HEK293 (cell line): Measurements from ENCODE around the gene GSG1.

Experiments used
- CTCF ChIA-PET: fragments of 350-600 bp; formaldehyde crosslinking; extraction: SDS; loops from one replicate; lab custom pipeline; 2021; ENCODE audit warnings: antibody characterized with exemption; lab: Yijun Ruan, JAX
- POLR2A ChIA-PET: fragments of 300-600 bp; formaldehyde crosslinking; extraction: SDS; loops from one replicate; lab custom pipeline; 2020; ENCODE audit warnings: antibody characterized with exemption, inconsistent platforms; lab: Yijun Ruan, JAX
- H3K27ac ChIP-seq: fragments of 200-500 bp; sonication (Bioruptor generic); 2 replicates; pipeline ENCODE4 v1.5.1; 2014; ENCODE audit warnings: low read depth, low read length, control low read depth, inconsistent platforms; ENCODE audit errors: extremely low read depth
- H3K36me3 ChIP-seq, 2 experiments: fragments of 200-500 bp in 1 of 2; sonication (Bioruptor generic) in 1 of 2; 1 replicate in 1 of 2; 2 replicates in 1 of 2; pipeline ENCODE4 v1.5.1; 2014 to 2017; ENCODE audit warnings: inconsistent platforms in 2 of 2, low read length in 2 of 2; ENCODE audit not compliant: control insufficient read depth in 2 of 2, insufficient read depth in 1 of 2
- H3K4me1 ChIP-seq: fragments of 200-500 bp; sonication (Bioruptor generic); 2 replicates; pipeline ENCODE4 v1.5.1; 2014; ENCODE audit warnings: mild to moderate bottlenecking, low read length, inconsistent platforms; ENCODE audit not compliant: control insufficient read depth, insufficient read depth
- H3K4me3 ChIP-seq: 2 replicates; pipeline ENCODE4 v1.5.1; 2011; ENCODE audit warnings: low read depth, mild to moderate bottlenecking, control low read depth, low read length, moderate library complexity
- H3K9me3 ChIP-seq: fragments of 200-500 bp; sonication (Bioruptor generic); 2 replicates; pipeline ENCODE4 v1.5.1; 2014; ENCODE audit warnings: low read depth, low read length, inconsistent platforms; ENCODE audit not compliant: control insufficient read depth, insufficient read depth
- AEBP2 ChIP-seq: fragments of 450-650 bp; formaldehyde crosslinking; IDR thresholded peaks from 2 replicates; pipeline ENCODE4 v1.5.1; 2016; ENCODE audit warnings: missing biosample characterization, missing genetic modification characterization, borderline replicate concordance
- GLIS1 ChIP-seq: fragments of 450-650 bp; formaldehyde crosslinking; IDR thresholded peaks from 2 replicates; pipeline ENCODE4 v1.5.1; 2016; ENCODE audit warnings: missing biosample characterization, missing genetic modification characterization
- SP2 ChIP-seq: fragments of 450-650 bp; formaldehyde crosslinking; IDR thresholded peaks from 2 replicates; pipeline ENCODE4 v1.5.1; 2016; ENCODE audit warnings: missing biosample characterization, missing genetic modification characterization
- ZNF112 ChIP-seq: fragments of 450-650 bp; formaldehyde crosslinking; IDR thresholded peaks from 2 replicates; pipeline ENCODE4 v1.5.0; 2017; ENCODE audit warnings: missing biosample characterization, missing genetic modification characterization
- ZNF114 ChIP-seq: fragments of 450-650 bp; formaldehyde crosslinking; IDR thresholded peaks from 2 replicates; pipeline ENCODE4 v1.5.0; 2017; ENCODE audit warnings: missing biosample characterization, missing genetic modification characterization
- ZNF146 ChIP-seq: fragments of 450-650 bp; formaldehyde crosslinking; IDR thresholded peaks from 2 replicates; pipeline ENCODE4 v1.5.1; 2016; ENCODE audit warnings: missing biosample characterization, missing genetic modification characterization
- ZNF211 ChIP-seq: fragments of 450-650 bp; formaldehyde crosslinking; IDR thresholded peaks from 2 replicates; pipeline ENCODE4 v1.5.1; 2016; ENCODE audit warnings: low read depth, missing biosample characterization, missing genetic modification characterization
- ZNF221 ChIP-seq: fragments of 450-650 bp; formaldehyde crosslinking; IDR thresholded peaks from 2 replicates; pipeline ENCODE4 v1.5.1; 2017; ENCODE audit warnings: missing biosample characterization, missing genetic modification characterization, borderline replicate concordance
- ZNF248 ChIP-seq: fragments of 450-650 bp; formaldehyde crosslinking; IDR thresholded peaks from 2 replicates; pipeline ENCODE4 v1.5.1; 2017; ENCODE audit warnings: missing biosample characterization, missing genetic modification characterization
- ZNF280C ChIP-seq: fragments of 450-650 bp; formaldehyde crosslinking; IDR thresholded peaks from 2 replicates; pipeline ENCODE4 v1.5.1; 2016; ENCODE audit warnings: missing biosample characterization, missing genetic modification characterization
- ZNF335 ChIP-seq: fragments of 450-650 bp; formaldehyde crosslinking; conservative IDR thresholded peaks from 2 replicates; pipeline ENCODE4 v1.5.1; 2016; ENCODE audit warnings: missing biosample characterization, missing genetic modification characterization
- ZNF362 ChIP-seq: fragments of 450-650 bp; formaldehyde crosslinking; IDR thresholded peaks from 2 replicates; pipeline ENCODE4 v1.5.1; 2016; ENCODE audit warnings: missing biosample characterization, missing genetic modification characterization
- ZNF513 ChIP-seq: fragments of 450-650 bp; IDR thresholded peaks from 2 replicates; pipeline ENCODE4 v1.5.1; 2018; ENCODE audit warnings: missing biosample characterization, missing genetic modification characterization
- ZNF514 ChIP-seq: fragments of 450-650 bp; formaldehyde crosslinking; IDR thresholded peaks from 2 replicates; pipeline ENCODE4 v1.5.1; 2016; ENCODE audit warnings: missing biosample characterization, missing genetic modification characterization
- ZNF610 ChIP-seq: fragments of 450-650 bp; formaldehyde crosslinking; IDR thresholded peaks from 2 replicates; pipeline ENCODE4 v1.5.1; 2016; ENCODE audit warnings: missing biosample characterization, missing genetic modification characterization, borderline replicate concordance
- ZNF658 ChIP-seq: fragments of 450-650 bp; formaldehyde crosslinking; IDR thresholded peaks from 2 replicates; pipeline ENCODE4; 2016; ENCODE audit warnings: missing biosample characterization, missing genetic modification characterization
- ZNF704 ChIP-seq: fragments of 450-650 bp; formaldehyde crosslinking; IDR thresholded peaks from 2 replicates; pipeline ENCODE4 v1.5.1; 2016; ENCODE audit warnings: missing biosample characterization, missing genetic modification characterization
- ZNF777 ChIP-seq: fragments of 450-650 bp; formaldehyde crosslinking; IDR thresholded peaks from 2 replicates; pipeline ENCODE4 v1.5.1; 2017; ENCODE audit warnings: missing biosample characterization, missing genetic modification characterization, borderline replicate concordance
- ZSCAN4 ChIP-seq: fragments of 450-650 bp; formaldehyde crosslinking; IDR thresholded peaks from 2 replicates; pipeline ENCODE4 v1.5.1; 2017; ENCODE audit warnings: missing biosample characterization, missing genetic modification characterization

GSG1 gene

GRCh38 chr12:13103391-13104033, at the start of gene GSG1:
TSS of gene GSG1 (minus strand) at chr12:13103667. CDS start at chr12:13103512, 155 bp downstream.
- POLR2A ChIA-PET, result no interaction called here
- Histone ChIP-seq H3K9me3 (no peaks in the 10 kb centered on the region), H3K36me3 (no peaks in the 10 kb centered on the region), H3K27ac (peak within 1 kb of the TSS; percentile 96; the same call in 1 of the 2 replicates), H3K4me1 (peaks cover 33% of the 10 kb centered on the region), H3K4me3 (no peak within 1 kb of the TSS)
- no peak for TF ChIP-seq ZNF513 (tag by site-specific recombination)
- CTCF ChIA-PET, result interaction anchor here (0.6 to 1.2 kb wide), 4 partner anchors 32 to 1521 kb away, joined by 3 to 10 read pairs (median 5); no protein-coding TSS in a partner anchor

GRCh38 chr12:13153180-13153579, 49.7 kb upstream of the GSG1 start:
- ChIA-PET POLR2A (interaction anchor here (0.6 kb wide), 1 partner anchor 1254 kb away, joined by 6 read pairs; no protein-coding TSS in a partner anchor), CTCF (interaction anchor here (0.5 to 1.2 kb wide), 2 partner anchors 41 to 82 kb away, joined by 3 read pairs; no protein-coding TSS in a partner anchor)
- H3K27ac ChIP-seq, result no peak overlapping the region

GRCh38 chr12:13152756-13153155, 49.3 kb upstream of the GSG1 start:
- Histone ChIP-seq H3K9me3 (no peaks in the 10 kb centered on the region), H3K4me3 (no peak overlapping the region), H3K4me1 (peaks cover 6% of the 10 kb centered on the region; the same call in 1 of the 2 replicates), H3K36me3 (no peaks in the 10 kb centered on the region), H3K27ac (no peak overlapping the region)
- ChIA-PET POLR2A (no interaction called here), CTCF (interaction anchor here (1.2 kb wide), 1 partner anchor 82 kb away, joined by 3 read pairs; no protein-coding TSS in a partner anchor)
- TF ChIP-seq ZNF211 (tag by site-specific recombination), result no peak
- no peak for TF ChIP-seq SP2
- TF ChIP-seq ZNF335 (tag by site-specific recombination), result no peak
- no peak for TF ChIP-seq ZNF280C (tag by site-specific recombination)
- no peak for TF ChIP-seq ZNF610 (tag by site-specific recombination)
- no peak for TF ChIP-seq GLIS1 (tag by site-specific recombination)
- TF ChIP-seq ZNF362 (tag by site-specific recombination), result no peak
- no peak for TF ChIP-seq ZNF658
- no peak for TF ChIP-seq ZNF704 (tag by site-specific recombination)
- TF ChIP-seq ZNF114 (tag by site-specific recombination), result no peak

More at GRCh38 chr12:13153180-13153579, 49.7 kb upstream of the GSG1 start:
- no peak overlapping the region for H3K4me3 ChIP-seq
- H3K9me3 ChIP-seq, result no peaks in the 10 kb centered on the region
- H3K4me1 ChIP-seq, result peaks cover 4% of the 10 kb centered on the region; the same call in 1 of the 2 replicates
- TF ChIP-seq AEBP2 (tag by site-specific recombination), result no peak
- no peak for TF ChIP-seq ZNF146 (tag by site-specific recombination)
- TF ChIP-seq ZNF221, result no peak
- no peak for TF ChIP-seq ZNF777 (tag by site-specific recombination)
- no peak for TF ChIP-seq ZNF248 (tag by site-specific recombination)
- no peak for TF ChIP-seq ZNF514 (tag by site-specific recombination)
- TF ChIP-seq ZNF112 (tag by site-specific recombination), result no peak
- no peak for TF ChIP-seq ZSCAN4 (tag by site-specific recombination)
- TF ChIP-seq, all 188 proteins: peak for 0
- H3K36me3 ChIP-seq, result no peaks in the 10 kb centered on the region
